ENCODE results near the gene UBE2E2.

UBE2E2 gene

DNA sequence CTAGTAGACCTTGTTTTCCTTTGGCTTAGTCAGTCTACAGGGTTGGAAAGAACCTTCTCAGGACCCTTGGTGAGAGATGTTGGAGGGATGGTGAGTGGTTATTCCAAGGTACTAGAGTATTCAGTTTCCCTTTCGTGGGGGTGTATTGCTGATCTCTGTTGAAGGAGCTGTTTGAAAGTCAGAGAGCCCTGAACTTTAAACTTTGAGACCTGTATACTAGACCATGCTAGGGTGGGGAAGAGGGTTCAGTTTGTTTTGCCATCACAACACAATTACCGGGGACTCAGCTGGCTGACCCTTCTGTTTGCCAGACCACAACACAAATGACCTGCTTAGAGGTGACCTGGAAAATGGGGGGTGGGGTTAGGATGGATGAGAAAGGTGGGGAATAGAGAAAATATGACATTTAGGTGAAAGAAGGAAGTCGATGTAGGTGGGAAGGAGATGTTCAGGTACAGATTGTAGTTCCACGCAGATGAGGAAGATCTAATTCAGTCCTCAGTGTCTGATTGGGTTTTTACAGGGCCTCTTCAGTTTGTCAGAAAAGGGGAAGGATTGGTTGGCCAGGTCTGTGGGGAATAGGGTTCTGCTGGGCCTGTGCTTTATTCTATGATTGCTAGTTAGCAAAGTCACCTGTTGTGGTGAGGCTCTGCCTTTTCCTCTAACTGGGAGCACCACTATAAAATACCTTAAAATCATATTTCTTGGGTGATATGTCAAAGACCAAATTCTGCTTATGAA is 6.8 kb downstream of the UBE2E2 start:
- H3K27ac Mint-ChIP-seq, result peak overlapping the region; percentile 83
- peak overlapping the region; percentile 22 for H3K4me3 Mint-ChIP-seq
- H3K36me3 Mint-ChIP-seq, result peaks cover 9% of the 10 kb centered on the region
- H3K9me3 Mint-ChIP-seq, result no peaks in the 10 kb centered on the region
- ATAC-seq, result peak; percentile 87
- peaks cover 31% of the 10 kb centered on the region for H3K4me1 Mint-ChIP-seq
- H3K27me3 Mint-ChIP-seq, result no peaks in the 10 kb centered on the region

GRCh38 chr3:23213813-23214212 is 10.7 kb downstream of the UBE2E2 start:
- no peak overlapping the region for H3K4me3 Mint-ChIP-seq
- no peak overlapping the region for H3K27ac Mint-ChIP-seq
- peaks cover 24% of the 10 kb centered on the region for H3K36me3 Mint-ChIP-seq
- no peaks in the 10 kb centered on the region for H3K9me3 Mint-ChIP-seq
- no peak for ATAC-seq
- H3K4me1 Mint-ChIP-seq, result peaks cover 32% of the 10 kb centered on the region
- H3K27me3 Mint-ChIP-seq, result no peaks in the 10 kb centered on the region

GRCh38 chr3:23217872-23218554 is 14.9 kb downstream of the UBE2E2 start:
- Mint-ChIP-seq H3K4me1 (peaks cover 53% of the 10 kb centered on the region), H3K9me3 (peaks cover 3% of the 10 kb centered on the region), H3K27me3 (no peaks in the 10 kb centered on the region), H3K4me3 (no peak overlapping the region), H3K27ac (no peak overlapping the region), H3K36me3 (peaks cover 21% of the 10 kb centered on the region)
- ATAC-seq, result no peak

DNA sequence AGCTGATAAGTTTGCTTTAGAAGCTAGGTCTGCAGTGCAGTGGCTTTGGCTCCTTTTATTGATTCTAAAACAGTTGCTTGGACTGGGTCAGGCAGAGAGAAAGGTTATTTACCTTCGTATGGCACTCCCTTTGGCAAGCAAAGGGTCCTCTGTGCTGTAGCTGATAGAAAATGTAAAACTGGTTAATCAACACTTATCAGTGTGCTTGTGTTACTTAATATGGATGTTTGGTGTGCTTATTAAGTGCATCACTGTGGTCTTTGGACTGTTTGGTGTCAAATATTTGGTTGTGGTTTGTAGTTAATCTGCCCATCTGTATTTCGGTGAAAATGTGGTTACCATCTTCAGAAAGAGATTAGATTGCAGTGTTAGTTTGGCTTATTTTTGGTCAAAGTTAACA is 16.0 kb downstream of the UBE2E2 start:
- peak overlapping the region; percentile 54 for H3K27ac Mint-ChIP-seq
- peaks cover 53% of the 10 kb centered on the region for H3K4me1 Mint-ChIP-seq
- H3K9me3 Mint-ChIP-seq, result peaks cover 3% of the 10 kb centered on the region
- H3K27me3 Mint-ChIP-seq, result no peaks in the 10 kb centered on the region
- no peak for ATAC-seq
- peaks cover 30% of the 10 kb centered on the region for H3K36me3 Mint-ChIP-seq
- H3K4me3 Mint-ChIP-seq, result no peak overlapping the region

DNA sequence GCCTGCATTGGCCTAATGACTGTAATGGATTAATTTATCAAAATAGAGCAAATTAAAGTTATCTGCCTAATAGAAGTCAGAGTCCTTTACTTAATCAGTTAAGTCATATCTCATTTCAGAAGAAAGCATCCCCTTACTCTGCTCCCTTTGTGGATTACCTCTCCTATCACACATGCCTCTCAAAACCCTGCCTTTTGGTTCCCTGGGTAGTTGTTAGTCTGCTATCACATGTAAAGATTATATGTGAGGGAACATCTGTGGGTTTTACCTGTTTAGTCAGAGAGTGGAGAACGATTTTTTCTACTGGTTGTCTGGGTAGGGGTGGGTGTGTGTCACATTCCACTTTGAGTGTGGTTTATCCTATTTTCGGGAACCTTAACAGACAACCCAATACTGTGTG is 16.4 kb downstream of the UBE2E2 start:
- no peaks in the 10 kb centered on the region for H3K27me3 Mint-ChIP-seq
- ATAC-seq, result no peak
- H3K4me3 Mint-ChIP-seq, result no peak overlapping the region

GRCh38 chr3:23221136-23221535 is 18.0 kb downstream of the UBE2E2 start:
- peaks cover 3% of the 10 kb centered on the region for H3K9me3 Mint-ChIP-seq
- ATAC-seq, result peak; percentile 68
- H3K27me3 Mint-ChIP-seq, result no peaks in the 10 kb centered on the region
- peak overlapping the region; percentile 71 for H3K27ac Mint-ChIP-seq
- H3K4me3 Mint-ChIP-seq, result peak overlapping the region; percentile 57
- peaks cover 58% of the 10 kb centered on the region for H3K4me1 Mint-ChIP-seq
- peaks cover 34% of the 10 kb centered on the region for H3K36me3 Mint-ChIP-seq

More for the DNA sequence above, 16.4 kb downstream of the UBE2E2 start:
- Mint-ChIP-seq H3K36me3 (peaks cover 34% of the 10 kb centered on the region), H3K4me1 (peaks cover 58% of the 10 kb centered on the region), H3K27ac (peak overlapping the region; percentile 54), H3K9me3 (peaks cover 3% of the 10 kb centered on the region)

DNA sequence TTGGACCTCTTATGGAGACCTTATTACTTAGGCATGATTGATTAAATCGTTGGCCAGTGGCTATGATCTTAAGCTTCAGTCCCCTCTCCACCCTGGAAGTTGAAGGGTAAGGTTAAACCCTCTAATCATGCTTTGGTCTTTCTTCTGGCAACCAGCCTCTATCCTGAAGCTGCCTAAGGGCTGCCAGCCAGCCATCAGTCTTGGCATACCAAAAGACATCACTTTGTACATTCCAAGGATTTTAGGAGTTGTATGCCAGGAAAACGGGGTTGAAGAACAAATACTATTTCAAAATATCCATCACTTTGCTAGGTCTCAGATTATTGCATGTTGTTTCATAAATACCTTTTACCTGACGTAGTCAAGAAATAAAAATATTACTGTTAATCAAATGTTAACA is 28.9 kb downstream of the UBE2E2 start:
- Mint-ChIP-seq H3K27me3 (no peaks in the 10 kb centered on the region), H3K9me3 (peaks cover 4% of the 10 kb centered on the region), H3K27ac (no peak overlapping the region), H3K36me3 (peaks cover 13% of the 10 kb centered on the region), H3K4me3 (no peak overlapping the region), H3K4me1 (peaks cover 57% of the 10 kb centered on the region)
- no peak for ATAC-seq

- H3K4me1 Mint-ChIP-seq, result peaks cover 50% of the 10 kb centered on the region
- H3K9me3 Mint-ChIP-seq, result peaks cover 4% of the 10 kb centered on the region
- H3K36me3 Mint-ChIP-seq, result peaks cover 13% of the 10 kb centered on the region
- no peak for ATAC-seq
- H3K4me3 Mint-ChIP-seq, result no peak overlapping the region
- peak overlapping the region; percentile 3 for H3K27ac Mint-ChIP-seq
- no peaks in the 10 kb centered on the region for H3K27me3 Mint-ChIP-seq
Measured at GRCh38 chr3:23232854-23233253, 29.7 kb downstream of the UBE2E2 start.

GRCh38 chr3:23235264-23235663 is 32.1 kb downstream of the UBE2E2 start:
- Mint-ChIP-seq H3K36me3 (peaks cover 13% of the 10 kb centered on the region), H3K4me3 (no peak overlapping the region), H3K27me3 (no peaks in the 10 kb centered on the region), H3K27ac (peak overlapping the region; percentile 7), H3K4me1 (peaks cover 57% of the 10 kb centered on the region), H3K9me3 (peaks cover 4% of the 10 kb centered on the region)
- ATAC-seq, result no peak

GRCh38 chr3:23236890-23237289 is 33.8 kb downstream of the UBE2E2 start:
- no peak for ATAC-seq
- Mint-ChIP-seq H3K27ac (no peak overlapping the region), H3K9me3 (peaks cover 4% of the 10 kb centered on the region), H3K4me3 (no peak overlapping the region), H3K36me3 (peaks cover 13% of the 10 kb centered on the region), H3K27me3 (no peaks in the 10 kb centered on the region), H3K4me1 (peaks cover 68% of the 10 kb centered on the region)

- no peaks in the 10 kb centered on the region for H3K27me3 Mint-ChIP-seq
- ATAC-seq, result no peak
Measured at GRCh38 chr3:23238156-23238555, 35.0 kb downstream of the UBE2E2 start.

GRCh38 chr3:23238578-23238977 is 35.5 kb downstream of the UBE2E2 start:
- Mint-ChIP-seq H3K27ac (no peak overlapping the region), H3K27me3 (no peaks in the 10 kb centered on the region), H3K36me3 (peaks cover 13% of the 10 kb centered on the region), H3K4me3 (no peak overlapping the region), H3K4me1 (peaks cover 68% of the 10 kb centered on the region), H3K9me3 (peaks cover 4% of the 10 kb centered on the region)
- ATAC-seq, result peak; percentile 48

More at GRCh38 chr3:23238156-23238555, 35.0 kb downstream of the UBE2E2 start:
- Mint-ChIP-seq H3K27ac (no peak overlapping the region), H3K4me3 (no peak overlapping the region), H3K4me1 (peaks cover 65% of the 10 kb centered on the region), H3K9me3 (peaks cover 4% of the 10 kb centered on the region), H3K36me3 (peaks cover 13% of the 10 kb centered on the region)

- H3K4me1 Mint-ChIP-seq, result peaks cover 63% of the 10 kb centered on the region
- no peak overlapping the region for H3K27ac Mint-ChIP-seq
- H3K9me3 Mint-ChIP-seq, result peaks cover 4% of the 10 kb centered on the region
- peaks cover 9% of the 10 kb centered on the region for H3K36me3 Mint-ChIP-seq
- H3K4me3 Mint-ChIP-seq, result no peak overlapping the region
- ATAC-seq, result no peak
- no peaks in the 10 kb centered on the region for H3K27me3 Mint-ChIP-seq
Measured at GRCh38 chr3:23239211-23240068, 36.3 kb downstream of the UBE2E2 start.

DNA sequence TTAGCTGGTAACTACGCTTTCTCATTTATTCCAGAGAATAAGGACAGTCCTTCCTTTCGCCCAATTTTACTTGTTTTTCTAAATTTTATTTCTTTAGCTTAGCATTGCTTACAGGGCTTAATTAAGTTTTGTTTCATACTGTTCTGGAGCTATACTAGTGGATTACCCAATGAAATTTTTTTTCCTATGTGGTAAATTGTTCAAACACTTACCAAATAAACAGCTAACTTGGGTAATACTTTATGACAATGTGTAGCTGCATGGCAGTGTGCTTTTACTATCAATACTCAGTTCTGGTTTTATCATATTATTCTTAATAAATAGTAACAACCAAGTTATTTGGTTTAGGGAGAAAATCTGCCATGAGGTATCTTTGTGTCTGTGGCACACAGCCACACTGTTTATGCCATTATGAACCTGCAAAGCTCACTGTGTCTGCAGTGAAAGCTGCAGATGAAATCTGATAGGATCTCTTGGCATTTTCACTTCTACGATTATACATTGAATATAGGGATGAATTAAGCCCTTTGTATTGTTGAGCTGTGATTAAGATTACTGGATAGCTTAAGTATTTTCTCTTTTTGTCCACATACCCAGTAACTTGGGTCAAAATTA is 37.2 kb downstream of the UBE2E2 start:
- H3K27me3 Mint-ChIP-seq, result no peaks in the 10 kb centered on the region
- peaks cover 61% of the 10 kb centered on the region for H3K4me1 Mint-ChIP-seq
- H3K36me3 Mint-ChIP-seq, result peaks cover 5% of the 10 kb centered on the region
- no peak for ATAC-seq
- H3K9me3 Mint-ChIP-seq, result peaks cover 4% of the 10 kb centered on the region
- no peak overlapping the region for H3K4me3 Mint-ChIP-seq
- H3K27ac Mint-ChIP-seq, result no peak overlapping the region

DNA sequence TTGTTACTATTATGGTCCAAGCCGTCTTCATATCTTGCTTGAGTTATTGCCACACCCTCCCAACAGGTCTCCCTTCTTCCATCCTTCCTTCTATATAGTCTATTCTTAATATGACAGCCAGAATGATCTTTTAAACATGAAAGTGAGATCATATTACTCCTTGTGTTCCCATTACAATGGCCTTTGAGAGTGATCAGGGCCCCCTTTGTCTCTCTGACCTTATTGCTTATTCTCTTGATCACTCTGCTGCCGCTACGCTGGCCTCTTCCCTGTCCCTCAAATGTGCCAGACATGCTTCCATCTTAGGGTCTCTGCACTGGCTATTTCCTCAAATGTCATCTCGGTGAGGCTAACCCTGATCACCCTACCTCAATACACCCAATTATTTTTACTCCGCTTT is 38.1 kb downstream of the UBE2E2 start:
- H3K4me1 Mint-ChIP-seq, result peaks cover 54% of the 10 kb centered on the region
- no peaks in the 10 kb centered on the region for H3K9me3 Mint-ChIP-seq
- no peak overlapping the region for H3K27ac Mint-ChIP-seq
- no peak for ATAC-seq
- no peak overlapping the region for H3K4me3 Mint-ChIP-seq
- H3K27me3 Mint-ChIP-seq, result no peaks in the 10 kb centered on the region
- H3K36me3 Mint-ChIP-seq, result no peaks in the 10 kb centered on the region
